Omental fat pad (tissue), 4 donors: ENCODE data around the gene JAKMIP3. TPM values are rescaled to one million over a fixed set of nuclear protein-coding genes. Genes with fewer than 3 reads are reported as not detected.
"Not testable (repeated sequence)": the region's sequence is repeated elsewhere in the genome, so short reads cannot be mapped to it uniquely, and the experiment has no call there.

Source experiments
- ATAC-seq: fragments of 150-250 bp; one replicate; pipeline ENCODE4 v1.9.1; 2016; ENCODE audit warnings: mild to moderate bottlenecking, moderate library complexity; ENCODE audit not compliant: low FRiP score
- DNase-seq: peaks from one replicate; pipeline ENCODE4 v3.0.0-alpha.2; 2019; ENCODE audit warnings: low spot score
- total RNA-seq, 4 donors: library from RNA; depleted of rRNA; stranded (reverse); fragments of >200 nt; gene quantifications; one replicate each; pipeline ENCODE4 v1.1.0, GENCODE V29; 2016
- TF ChIP-seq, protein P1 (sequence below), 3 donors: fragments of 450-650 bp; IDR thresholded peaks; one replicate each; pipeline ENCODE4 v1.5.1; 2016 to 2017; ENCODE audit warnings: antibody characterized with exemption in 3 of 3, mild to moderate bottlenecking in 3 of 3, moderate library complexity in 2 of 3

The JAKMIP3 gene
- total RNA-seq, 4 donors from 2014 or later = 0.13 to 0.79 (median 0.37) TPM

- TF ChIP-seq, protein P1, sequence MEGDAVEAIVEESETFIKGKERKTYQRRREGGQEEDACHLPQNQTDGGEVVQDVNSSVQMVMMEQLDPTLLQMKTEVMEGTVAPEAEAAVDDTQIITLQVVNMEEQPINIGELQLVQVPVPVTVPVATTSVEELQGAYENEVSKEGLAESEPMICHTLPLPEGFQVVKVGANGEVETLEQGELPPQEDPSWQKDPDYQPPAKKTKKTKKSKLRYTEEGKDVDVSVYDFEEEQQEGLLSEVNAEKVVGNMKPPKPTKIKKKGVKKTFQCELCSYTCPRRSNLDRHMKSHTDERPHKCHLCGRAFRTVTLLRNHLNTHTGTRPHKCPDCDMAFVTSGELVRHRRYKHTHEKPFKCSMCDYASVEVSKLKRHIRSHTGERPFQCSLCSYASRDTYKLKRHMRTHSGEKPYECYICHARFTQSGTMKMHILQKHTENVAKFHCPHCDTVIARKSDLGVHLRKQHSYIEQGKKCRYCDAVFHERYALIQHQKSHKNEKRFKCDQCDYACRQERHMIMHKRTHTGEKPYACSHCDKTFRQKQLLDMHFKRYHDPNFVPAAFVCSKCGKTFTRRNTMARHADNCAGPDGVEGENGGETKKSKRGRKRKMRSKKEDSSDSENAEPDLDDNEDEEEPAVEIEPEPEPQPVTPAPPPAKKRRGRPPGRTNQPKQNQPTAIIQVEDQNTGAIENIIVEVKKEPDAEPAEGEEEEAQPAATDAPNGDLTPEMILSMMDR (IDR thresholded peaks at IDR 0.05) = no peak
- DNase-seq = no peak
- ATAC-seq = no peak
Observed at GRCh38 chr10:132078746-132079345, 13.1 kb downstream of the JAKMIP3 start.

DNA sequence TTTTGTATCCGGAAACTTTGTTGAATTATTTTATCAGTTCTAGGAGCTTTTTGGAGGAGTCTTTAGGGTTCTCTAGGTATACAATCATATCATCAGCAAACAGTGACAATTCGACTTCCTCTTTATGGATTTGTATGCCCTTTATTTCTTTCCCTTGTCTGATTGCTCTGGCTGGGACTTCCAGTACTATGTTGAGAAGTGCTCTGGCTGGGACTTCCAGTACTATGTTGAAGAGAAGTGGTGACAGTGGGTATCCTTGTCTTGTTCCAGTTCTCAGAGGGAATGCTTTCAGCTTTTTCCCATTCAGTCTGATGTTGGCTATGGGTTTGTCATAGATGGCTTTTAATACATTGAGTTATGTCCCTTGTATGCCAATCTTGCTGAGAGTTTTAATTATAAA lies 18.6 kb downstream of the JAKMIP3 start:
- DNase-seq, ATAC-seq: not testable (repeated sequence)

- ATAC-seq, DNase-seq: not testable (repeated sequence)
Observed at GRCh38 chr10:132093236-132093635, 27.5 kb downstream of the JAKMIP3 start.

GRCh38 chr10:132094581-132095234 lies 29.0 kb downstream of the JAKMIP3 start:
- no peak for DNase-seq
- ATAC-seq = no peak
- TF ChIP-seq, protein P1 (IDR thresholded peaks at IDR 0.05) = no peak

DNA sequence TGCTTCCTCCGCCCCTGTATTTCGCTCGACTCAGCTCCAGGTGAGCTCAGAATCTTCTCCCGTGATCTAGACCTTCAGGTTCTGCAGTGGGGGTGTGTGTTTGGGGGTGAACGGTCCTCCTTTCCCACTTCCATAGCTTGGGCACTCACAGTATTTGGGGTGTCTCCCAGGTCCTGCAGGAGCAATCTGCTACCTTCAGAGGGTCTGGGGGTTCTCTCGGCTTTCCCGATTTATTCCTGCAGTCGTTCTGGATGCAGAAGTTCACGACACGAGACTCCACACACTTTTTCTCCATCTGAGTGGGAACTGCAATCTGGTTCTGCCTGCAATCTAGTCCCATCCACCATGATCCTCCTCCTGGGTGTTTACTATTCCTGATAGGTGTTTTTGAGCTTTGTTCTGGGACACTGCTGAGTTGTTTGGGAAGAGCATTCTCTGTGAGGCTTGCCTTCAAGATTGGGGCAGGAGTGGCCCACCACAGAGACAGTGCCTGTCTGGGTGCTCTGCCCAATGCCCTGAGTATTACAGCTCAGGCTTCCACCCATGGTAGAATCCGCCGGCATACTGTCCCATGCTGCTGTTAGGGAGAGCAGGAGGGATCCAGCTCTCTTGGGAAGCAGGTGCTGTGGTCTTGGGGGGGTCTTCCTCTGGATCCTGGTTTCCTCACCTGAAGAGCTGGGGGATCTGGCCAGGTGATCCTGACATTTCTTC lies 29.8 kb downstream of the JAKMIP3 start:
- no peak for DNase-seq
- no peak for ATAC-seq
- TF ChIP-seq, protein P1 (IDR thresholded peaks at IDR 0.05) = no peak

GRCh38 chr10:132096223-132096622 lies 30.5 kb downstream of the JAKMIP3 start:
- DNase-seq (no peak), ATAC-seq (no peak)
- TF ChIP-seq, protein P1 (IDR thresholded peaks at IDR 0.05) = no peak

- DNase-seq (no peak), ATAC-seq (no peak)
- TF ChIP-seq, protein P1 (IDR thresholded peaks at IDR 0.05) = no peak
Observed at GRCh38 chr10:132096863-132097478, 31.2 kb downstream of the JAKMIP3 start.
